Neural progenitor cell (in vitro differentiated cells): ENCODE data around the gene C16orf82. TPM values are rescaled to one million over a fixed set of nuclear protein-coding genes. Genes with fewer than 3 reads are reported as not detected.

Experiments used
- DNase-seq: peaks from one replicate; pipeline ENCODE4 v3.0.0-alpha.2; 2016; ENCODE audit warnings: low spot score
- H2AFZ ChIP-seq: fragments of 200-600 bp; sonication (generic); replicated peaks from 2 replicates; pipeline ENCODE4 v1.6.1; 2016; ENCODE audit warnings: antibody characterized with exemption
- H3F3A ChIP-seq: fragments of 200-600 bp; sonication (generic); 2 replicates; pipeline ENCODE4 v1.6.1; 2016; ENCODE audit warnings: antibody characterized with exemption, low read depth
- H3K27ac ChIP-seq: fragments of 200-600 bp; sonication (generic); 2 replicates; pipeline ENCODE4 v1.5.1; 2016; ENCODE audit warnings: mild to moderate bottlenecking
- H3K27me3 ChIP-seq: fragments of 200-600 bp; sonication (generic); 2 replicates; pipeline ENCODE4 v1.6.1; 2016; ENCODE audit warnings: mild to moderate bottlenecking, moderate library complexity
- H3K36me3 ChIP-seq: fragments of 200-600 bp; sonication (generic); 2 replicates; pipeline ENCODE4 v1.5.1; 2016
- H3K4me1 ChIP-seq: fragments of 200-600 bp; sonication (generic); 2 replicates; pipeline ENCODE4 v1.6.1; 2016; ENCODE audit warnings: mixed run types
- H3K4me2 ChIP-seq: fragments of 200-600 bp; sonication (generic); 2 replicates; pipeline ENCODE4 v1.6.1; 2016
- H3K4me3 ChIP-seq: fragments of 200-600 bp; sonication (generic); 2 replicates; pipeline ENCODE4 v1.5.1; 2016
- H3K79me2 ChIP-seq: fragments of 200-600 bp; sonication (generic); 2 replicates; pipeline ENCODE4 v1.6.1; 2016; ENCODE audit warnings: low read depth
- H3K9ac ChIP-seq: fragments of 200-600 bp; sonication (generic); 2 replicates; pipeline ENCODE4 v1.6.1; 2016
- H3K9me3 ChIP-seq: fragments of 200-600 bp; sonication (generic); 2 replicates; pipeline ENCODE4 v1.5.1; 2016; ENCODE audit warnings: low read depth
- H4K20me1 ChIP-seq: fragments of 200-600 bp; sonication (generic); 2 replicates; pipeline ENCODE4 v1.6.1; 2016; ENCODE audit warnings: low read depth
- H3K27ac Mint-ChIP-seq: 3 replicates; pipeline ENCODE4 v1.8.0; 2021; ENCODE audit warnings: mixed read lengths
- H3K27me3 Mint-ChIP-seq: 2 replicates; pipeline ENCODE4 v1.8.0; 2022; ENCODE audit warnings: low read depth, mild to moderate bottlenecking, inconsistent platforms, moderate library complexity, mixed read lengths; ENCODE audit not compliant: insufficient read depth
- H3K36me3 Mint-ChIP-seq: 3 replicates; pipeline ENCODE4 v1.8.0; 2021; ENCODE audit warnings: mixed read lengths
- H3K4me1 Mint-ChIP-seq: 3 replicates; pipeline ENCODE4 v1.8.0; 2021; ENCODE audit warnings: mixed read lengths
- H3K4me3 Mint-ChIP-seq: 3 replicates; pipeline ENCODE4 v1.8.0; 2021; ENCODE audit warnings: mild to moderate bottlenecking, moderate library complexity, mixed read lengths
- H3K9me3 Mint-ChIP-seq: 3 replicates; pipeline ENCODE4 v1.8.0; 2020; ENCODE audit warnings: mixed read lengths
- CTCF ChIP-seq: fragments of 200-600 bp; sonication (generic); IDR thresholded peaks from 2 replicates; pipeline ENCODE4 v1.5.1; 2017; ENCODE audit warnings: antibody characterized with exemption, mild to moderate bottlenecking
- EZH2 ChIP-seq: fragments of 200-600 bp; sonication (generic); IDR thresholded peaks from 2 replicates; pipeline ENCODE4 v1.6.1; 2017; ENCODE audit warnings: antibody characterized with exemption, mild to moderate bottlenecking, moderate library complexity
- EZH2phosphoT487 ChIP-seq: fragments of 200-600 bp; sonication (generic); IDR thresholded peaks from 2 replicates; pipeline ENCODE4 v1.6.1; 2017; ENCODE audit warnings: antibody characterized with exemption
- total RNA-seq: library from RNA; depleted of rRNA; stranded (reverse); fragments of >200 nt; gene quantifications from 2 replicates; pipeline ENCODE4 v1.2.3, GENCODE V29; 2015; ENCODE audit warnings: low replicate concordance

C16orf82 gene
- total RNA-seq, 1 donor from 2014 or later, result 0.13 TPM

GRCh38 chr16:27029525-27029924 is 37.2 kb upstream of the C16orf82 start:
- Histone ChIP-seq H3K4me2 (no peak overlapping the region), H3K9me3 (no peaks in the 10 kb centered on the region), H2AFZ (no peak overlapping the region), H3K9ac (no peak overlapping the region), H3K4me3 (no peak overlapping the region), H4K20me1 (no peaks in the 10 kb centered on the region), H3K4me1 (no peaks in the 10 kb centered on the region), H3K79me2 (no peaks in the 10 kb centered on the region), H3K36me3 (no peaks in the 10 kb centered on the region), H3K27ac (no peak overlapping the region), H3K27me3 (no peaks in the 10 kb centered on the region), H3F3A (no peaks in the 10 kb centered on the region)
- TF ChIP-seq EZH2phosphoT487 (no peak), CTCF (no peak), EZH2 (no peak)
- DNase-seq, result no peak
- H3K27ac Mint-ChIP-seq, result no peak overlapping the region
- no peak overlapping the region for H3K4me3 Mint-ChIP-seq
- H3K36me3 Mint-ChIP-seq, result no peaks in the 10 kb centered on the region
- H3K9me3 Mint-ChIP-seq, result peaks cover 4% of the 10 kb centered on the region
- H3K27me3 Mint-ChIP-seq, result peaks cover 4% of the 10 kb centered on the region
- no peaks in the 10 kb centered on the region for H3K4me1 Mint-ChIP-seq

- Mint-ChIP-seq H3K4me1 (no peaks in the 10 kb centered on the region), H3K4me3 (no peak overlapping the region), H3K27ac (no peak overlapping the region), H3K9me3 (peaks cover 9% of the 10 kb centered on the region), H3K36me3 (no peaks in the 10 kb centered on the region), H3K27me3 (peaks cover 7% of the 10 kb centered on the region)
- H3K27ac ChIP-seq, result no peak overlapping the region
- no peaks in the 10 kb centered on the region for H3F3A ChIP-seq
- no peak overlapping the region for H3K4me2 ChIP-seq
- no peaks in the 10 kb centered on the region for H4K20me1 ChIP-seq
- H3K27me3 ChIP-seq, result no peaks in the 10 kb centered on the region
- H3K9me3 ChIP-seq, result no peaks in the 10 kb centered on the region
- DNase-seq, result no peak
- no peaks in the 10 kb centered on the region for H3K36me3 ChIP-seq
- no peaks in the 10 kb centered on the region for H3K4me1 ChIP-seq
- no peak for TF ChIP-seq EZH2phosphoT487
- no peak for TF ChIP-seq EZH2
- no peak overlapping the region for H2AFZ ChIP-seq
- H3K9ac ChIP-seq, result no peak overlapping the region
- no peaks in the 10 kb centered on the region for H3K79me2 ChIP-seq
- no peak overlapping the region for H3K4me3 ChIP-seq
These were observed 33.3 kb upstream of the C16orf82 start for GRCh38 chr16:27033281-27033979.

- peaks cover 10% of the 10 kb centered on the region for H3K9me3 Mint-ChIP-seq
- no peak overlapping the region for H3K4me3 ChIP-seq
- no peaks in the 10 kb centered on the region for H3K4me1 ChIP-seq
- no peaks in the 10 kb centered on the region for H3K36me3 ChIP-seq
- TF ChIP-seq EZH2 (no peak), EZH2phosphoT487 (no peak), CTCF (no peak)
- no peak for DNase-seq
- no peaks in the 10 kb centered on the region for H4K20me1 ChIP-seq
- H3K4me1 Mint-ChIP-seq, result no peaks in the 10 kb centered on the region
- H3F3A ChIP-seq, result no peaks in the 10 kb centered on the region
- H3K9ac ChIP-seq, result no peak overlapping the region
- no peak overlapping the region for H3K27ac Mint-ChIP-seq
- H3K4me3 Mint-ChIP-seq, result no peak overlapping the region
- no peaks in the 10 kb centered on the region for H3K79me2 ChIP-seq
- no peak overlapping the region for H3K27ac ChIP-seq
- peaks cover 2% of the 10 kb centered on the region for H3K9me3 ChIP-seq
- H3K27me3 Mint-ChIP-seq, result peaks cover 3% of the 10 kb centered on the region
- H3K27me3 ChIP-seq, result no peaks in the 10 kb centered on the region
- H2AFZ ChIP-seq, result no peak overlapping the region
- no peak overlapping the region for H3K4me2 ChIP-seq
- no peaks in the 10 kb centered on the region for H3K36me3 Mint-ChIP-seq
These were observed 26.0 kb upstream of the C16orf82 start for GRCh38 chr16:27040732-27041131.

- Histone ChIP-seq H3K4me1 (peaks cover 4% of the 10 kb centered on the region), H3K79me2 (no peaks in the 10 kb centered on the region), H3K36me3 (no peaks in the 10 kb centered on the region), H3K4me2 (no peak overlapping the region), H3K9ac (no peak overlapping the region), H3F3A (no peaks in the 10 kb centered on the region), H3K9me3 (peaks cover 2% of the 10 kb centered on the region), H3K4me3 (no peak overlapping the region), H3K27me3 (no peaks in the 10 kb centered on the region), H3K27ac (no peak overlapping the region), H4K20me1 (no peaks in the 10 kb centered on the region), H2AFZ (no peak overlapping the region)
- DNase-seq, result no peak
- Mint-ChIP-seq H3K9me3 (no peaks in the 10 kb centered on the region), H3K27ac (no peak overlapping the region), H3K4me3 (no peak overlapping the region), H3K27me3 (no peaks in the 10 kb centered on the region), H3K4me1 (peaks cover 4% of the 10 kb centered on the region), H3K36me3 (no peaks in the 10 kb centered on the region)
- no peak for TF ChIP-seq EZH2phosphoT487
- TF ChIP-seq CTCF, result no peak
- TF ChIP-seq EZH2, result no peak
These were observed 19.7 kb upstream of the C16orf82 start for GRCh38 chr16:27046958-27047518.
